22Rv1 (cell line): ENCODE measurements around the gene FBXO10.
A peak's percentile ranks its signal among the peaks of the same experiment; 100 is the strongest.

Source experiments
- H3K27ac ChIP-seq: fragments of 450-650 bp; 2 replicates; pipeline ENCODE4 v1.5.1; 2017
- CTCF ChIP-seq: fragments of 450-650 bp; IDR thresholded peaks from 2 replicates; pipeline ENCODE4 v1.5.1; 2017; ENCODE audit warnings: mild to moderate bottlenecking
- ZFX ChIP-seq: fragments of 450-650 bp; IDR thresholded peaks from 2 replicates; pipeline ENCODE4 v1.6.1; 2017; ENCODE audit warnings: antibody characterized with exemption, borderline replicate concordance

Gene FBXO10

GRCh38 chr9:37549527-37549926 lies 26.7 kb downstream of the FBXO10 start:
- no peak for TF ChIP-seq CTCF
- no peak for TF ChIP-seq ZFX
- no peak overlapping the region for H3K27ac ChIP-seq

GRCh38 chr9:37547328-37547878 lies 28.8 kb downstream of the FBXO10 start:
- TF ChIP-seq ZFX: no peak
- no peak for TF ChIP-seq CTCF
- no peak overlapping the region for H3K27ac ChIP-seq

GRCh38 chr9:37543468-37543867 lies 32.7 kb downstream of the FBXO10 start:
- TF ChIP-seq CTCF (no peak), ZFX (no peak)
- no peak overlapping the region for H3K27ac ChIP-seq

GRCh38 chr9:37542895-37543294 lies 33.3 kb downstream of the FBXO10 start:
- TF ChIP-seq ZFX (no peak), CTCF (no peak)
- H3K27ac ChIP-seq: no peak overlapping the region

- TF ChIP-seq ZFX: no peak
- TF ChIP-seq CTCF: no peak
- no peak overlapping the region for H3K27ac ChIP-seq
Observed at GRCh38 chr9:37542488-37542887, 33.7 kb downstream of the FBXO10 start.

- H3K27ac ChIP-seq: peak overlapping the region; percentile 37; the same call in 1 of the 2 replicates
Observed at GRCh38 chr9:37541465-37541864, 34.7 kb downstream of the FBXO10 start.

More at GRCh38 chr9:37541465-37541864, 34.7 kb downstream of the FBXO10 start:
- no peak for TF ChIP-seq ZFX
- no peak for TF ChIP-seq CTCF
